SH-SY5Y (cell line): ENCODE measurements around the gene CHKA.

ENCODE experiments used
- GATA2 ChIP-seq: IDR thresholded peaks from 2 replicates; pipeline ENCODE4 v1.6.1; 2011; ENCODE audit warnings: mild to moderate bottlenecking, low read depth, low read length
- GATA3 ChIP-seq: IDR thresholded peaks from 2 replicates; pipeline ENCODE4 v1.6.1; 2011; ENCODE audit warnings: low read depth, mild to moderate bottlenecking, low read length, moderate library complexity

- TF ChIP-seq GATA2 (no peak), GATA3 (no peak)
Observed at GRCh38 chr11:68016161-68016903, 104.9 kb downstream of the CHKA start.
